ENCODE measurements around the gene FUOM. TPM values are rescaled to one million over a fixed set of nuclear protein-coding genes. Genes with fewer than 3 reads are reported as not detected.
"Not testable (repeated sequence)": the region's sequence is repeated elsewhere in the genome, so short reads cannot be mapped to it uniquely, and the experiment has no call there.

Gene FUOM
- total RNA-seq, 4 donors from 2014 or later = 5.4 to 15.7 (median 10.8) TPM

DNA sequence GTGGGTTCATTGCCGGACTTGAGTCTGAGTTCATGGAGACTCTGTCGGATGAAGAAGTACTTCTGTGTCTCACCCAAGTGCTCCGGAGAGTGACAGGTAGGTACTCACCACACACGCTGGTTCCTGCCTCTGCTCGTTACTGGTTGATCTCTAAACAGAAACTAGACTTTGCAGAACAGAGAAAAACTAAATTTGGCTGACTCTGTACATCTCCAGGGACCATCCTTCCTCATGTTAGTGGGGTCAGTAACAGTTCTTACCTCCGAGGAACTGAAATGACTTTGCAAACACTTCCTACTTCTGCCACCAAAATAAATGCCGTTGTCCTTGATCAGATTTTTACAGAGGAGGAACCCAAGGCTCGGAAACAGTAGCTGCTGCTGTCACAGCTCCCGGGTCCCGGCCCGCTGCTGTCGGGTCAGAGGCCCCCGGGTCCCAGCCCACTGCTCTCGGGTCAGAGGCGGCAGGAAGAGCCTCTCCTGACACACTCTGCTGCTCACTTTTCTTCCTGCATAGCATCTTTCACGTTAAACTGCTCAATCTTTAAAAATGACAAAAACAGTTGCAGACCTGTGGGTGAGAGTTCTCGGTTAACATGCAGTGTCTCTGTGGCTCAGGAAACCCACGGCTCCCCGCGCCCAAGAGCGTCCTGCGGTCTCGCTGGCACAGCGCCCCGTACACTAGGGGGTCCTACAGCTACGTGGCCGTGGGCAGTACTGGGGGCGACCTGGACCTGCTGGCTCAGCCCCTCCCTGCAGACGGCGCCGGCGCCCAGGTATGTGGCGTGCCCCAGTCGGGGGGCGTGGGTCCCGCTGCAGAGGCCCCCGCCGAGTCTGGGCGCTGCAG, 31.4 kb upstream of the FUOM start:
- peaks cover 0 to 6% (median 0%) of the 10 kb centered on the region in 3 donors for H3K4me1 ChIP-seq
- no peaks in the 10 kb centered on the region for H3K9me3 ChIP-seq
- H3K4me3 ChIP-seq = no peak overlapping the region
- peaks cover 0 to 58% of the 10 kb centered on the region in 2 donors for H3K36me3 ChIP-seq
- no peak for TF ChIP-seq CTCF (IDR thresholded peaks at IDR 0.05)
- no peak for TF ChIP-seq POLR2A (IDR thresholded peaks at IDR 0.05)
- no peak for TF ChIP-seq EP300 (IDR thresholded peaks at IDR 0.05)
- no peak for TF ChIP-seq POLR2AphosphoS5 (IDR thresholded peaks at IDR 0.05)
- H3K27me3 ChIP-seq = no peaks in the 10 kb centered on the region
- no peak for ATAC-seq
- H3K27ac ChIP-seq = peak overlapping the region in 2 of 4 donors; percentile 5 to 9
- 73 to 75% methylated on average over 6 to 7 of the region's 39 CpGs for WGBS, 2 donors (ENCODE audit: low coverage in 1 of 2)

GRCh38 chr10:133388236-133388972, 30.6 kb upstream of the FUOM start:
- 90 to 95% methylated on average over 2 to 6 of the region's 17 CpGs for WGBS, 2 donors (ENCODE audit: low coverage in 1 of 2)
- H3K36me3 ChIP-seq = peaks cover 0 to 66% of the 10 kb centered on the region in 2 donors
- H3K9me3 ChIP-seq = no peaks in the 10 kb centered on the region
- ATAC-seq = no peak
- no peak overlapping the region for H3K27ac ChIP-seq
- TF ChIP-seq CTCF (IDR thresholded peaks at IDR 0.05) = no peak
- TF ChIP-seq POLR2A (IDR thresholded peaks at IDR 0.05) = no peak
- TF ChIP-seq POLR2AphosphoS5 (IDR thresholded peaks at IDR 0.05) = no peak
- no peak for TF ChIP-seq EP300 (IDR thresholded peaks at IDR 0.05)
- peaks cover 0 to 2% (median 0%) of the 10 kb centered on the region in 3 donors for H3K4me1 ChIP-seq
- no peak overlapping the region for H3K4me3 ChIP-seq
- no peaks in the 10 kb centered on the region for H3K27me3 ChIP-seq

GRCh38 chr10:133386951-133387350, 29.1 kb upstream of the FUOM start:
- not testable (repeated sequence) for H3K9me3 ChIP-seq, H3K27ac ChIP-seq, H3K4me1 ChIP-seq, H3K27me3 ChIP-seq, H3K4me3 ChIP-seq, ATAC-seq
- WGBS, 2 donors (ENCODE audit: low coverage in 1 of 2) = 94 to 100% methylated on average over 2 to 4 of the region's 4 CpGs
- H3K36me3 ChIP-seq = peaks cover 0 to 80% of the 10 kb centered on the region in 2 donors

DNA sequence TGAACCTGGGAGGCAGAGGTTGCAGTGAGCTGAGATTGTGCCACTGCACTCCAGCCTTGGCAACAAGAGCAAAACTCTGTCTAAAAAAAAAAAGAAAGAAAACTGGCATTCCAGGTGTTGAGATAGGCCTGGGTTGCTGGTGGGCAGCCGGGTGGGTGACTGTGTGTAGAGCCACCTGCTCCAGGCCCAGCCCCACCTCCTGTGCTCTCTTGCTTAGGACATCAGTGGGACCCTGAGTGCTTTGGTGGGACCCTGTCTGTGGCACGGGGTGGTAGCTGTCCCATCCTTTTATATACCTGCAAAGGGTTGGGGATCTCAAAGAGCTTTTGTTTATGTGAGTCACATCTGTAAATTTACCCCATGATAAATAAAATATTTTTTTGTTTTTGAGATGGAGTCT, 27.4 kb upstream of the FUOM start:
- H3K36me3 ChIP-seq = peaks cover 0 to 72% of the 10 kb centered on the region in 2 donors
- 100% methylated on average over 1 to 2 of the region's 2 CpGs for WGBS, 2 donors (ENCODE audit: low coverage in 1 of 2)
- ATAC-seq = no peak

More for the DNA sequence above, 27.4 kb upstream of the FUOM start:
- no peaks in the 10 kb centered on the region for H3K27me3 ChIP-seq
- no peak for TF ChIP-seq CTCF (IDR thresholded peaks at IDR 0.05)
- no peak for TF ChIP-seq POLR2AphosphoS5 (IDR thresholded peaks at IDR 0.05)
- TF ChIP-seq POLR2A (IDR thresholded peaks at IDR 0.05) = no peak
- TF ChIP-seq EP300 (IDR thresholded peaks at IDR 0.05) = no peak
- H3K27ac ChIP-seq = no peak overlapping the region
- no peaks in the 10 kb centered on the region for H3K9me3 ChIP-seq
- peaks cover 0 to 5% (median 0%) of the 10 kb centered on the region in 3 donors for H3K4me1 ChIP-seq
- no peak overlapping the region for H3K4me3 ChIP-seq
